PC-3 (cell line): ENCODE measurements around the gene TMEM150A. TPM values are rescaled to one million over a fixed set of nuclear protein-coding genes. Genes with fewer than 3 reads are reported as not detected.

ENCODE experiments used
- ATAC-seq: fragments of 200-7000 bp; cut with Tn5 transposase; 2 replicates; pipeline ENCODE4 v1.9.1; 2020; ENCODE audit warnings: mild to moderate bottlenecking, moderate library complexity
- BruUV-seq: library from RNA; stranded (reverse); fragments of 400-500 nt; replicated peaks from 2 replicates; lab custom pipeline; 2021; lab: Mats Ljungman, UMichigan
- CTCF ChIA-PET: fragments of 300-600 bp; sonication (Branson Sonifier 250); formaldehyde crosslinking; loops from one replicate; lab custom pipeline; 2022; ENCODE audit warnings: antibody characterized with exemption; lab: Charles Lee
- POLR2A ChIA-PET: fragments of 300-600 bp; sonication (Branson Sonifier 250); formaldehyde crosslinking; loops from one replicate; lab custom pipeline; 2022; ENCODE audit warnings: antibody characterized with exemption; ENCODE audit not compliant: unreplicated experiment; lab: Charles Lee
- DNase-seq: peaks from one replicate; pipeline ENCODE4 v3.0.0-alpha.2; 2015
- H2AFZ ChIP-seq: fragments of 300-600 bp; sonication (generic); 2 replicates; pipeline ENCODE4 v1.6.0; 2016; ENCODE audit warnings: antibody characterized with exemption, low read length
- H3F3A ChIP-seq: fragments of 300-600 bp; sonication (generic); one replicate; pipeline ENCODE4 v1.6.0; 2017; ENCODE audit warnings: antibody characterized with exemption, low read length, control low read depth, mild to moderate bottlenecking; ENCODE audit not compliant: unreplicated experiment
- H3K27ac ChIP-seq: fragments of 300-600 bp; sonication (generic); 2 replicates; pipeline ENCODE4 v1.5.1; 2016; ENCODE audit warnings: mild to moderate bottlenecking, low read length
- H3K27me3 ChIP-seq: fragments of 300-600 bp; sonication (generic); 2 replicates; pipeline ENCODE4 v1.6.1; 2016; ENCODE audit warnings: low read length, mixed read lengths
- H3K36me3 ChIP-seq: fragments of 300-600 bp; sonication (generic); 2 replicates; pipeline ENCODE4 v1.6.1; 2016; ENCODE audit warnings: low read depth, mixed run types, low read length, mixed read lengths
- H3K4me1 ChIP-seq: fragments of 300-600 bp; sonication (generic); 2 replicates; pipeline ENCODE4 v1.5.1; 2016; ENCODE audit warnings: low read length; ENCODE audit not compliant: insufficient read depth
- H3K4me2 ChIP-seq: fragments of 300-600 bp; sonication (generic); 2 replicates; pipeline ENCODE4 v1.6.0; 2016; ENCODE audit warnings: low read length
- H3K4me3 ChIP-seq: fragments of 300-600 bp; sonication (generic); 2 replicates; pipeline ENCODE4 v1.5.1; 2016; ENCODE audit warnings: mild to moderate bottlenecking, low read length, mixed read lengths
- H3K79me2 ChIP-seq: fragments of 300-600 bp; sonication (generic); 2 replicates; pipeline ENCODE4 v1.6.1; 2017; ENCODE audit warnings: low read length, mixed read lengths
- H3K9ac ChIP-seq: fragments of 300-600 bp; sonication (generic); 2 replicates; pipeline ENCODE4 v1.6.0; 2016; ENCODE audit warnings: mild to moderate bottlenecking, low read length
- H3K9me2 ChIP-seq: fragments of 300-600 bp; sonication (generic); replicated peaks from 2 replicates; pipeline ENCODE4 v1.6.1; 2016; ENCODE audit warnings: mixed run types, low read length, mixed read lengths
- H3K9me3 ChIP-seq: fragments of 300-600 bp; sonication (generic); 2 replicates; pipeline ENCODE4 v1.6.1; 2016; ENCODE audit warnings: low read length, mixed read lengths
- H4K20me1 ChIP-seq: fragments of 300-600 bp; sonication (generic); 2 replicates; pipeline ENCODE4 v1.6.1; 2016; ENCODE audit warnings: low read length, mixed read lengths
- EZH2 ChIP-seq: fragments of 300-600 bp; sonication (generic); IDR thresholded peaks from one replicate; pipeline ENCODE4 v1.6.1; 2017; ENCODE audit warnings: antibody characterized with exemption, mild to moderate bottlenecking, low read length; ENCODE audit not compliant: unreplicated experiment
- EZH2phosphoT487 ChIP-seq: fragments of 300-600 bp; sonication (generic); IDR thresholded peaks from 2 replicates; pipeline ENCODE4 v1.6.1; 2018; ENCODE audit warnings: mild to moderate bottlenecking, antibody characterized with exemption, low read length, borderline replicate concordance
- intact Hi-C: fragments of 100-400 bp; cut with micrococcal nuclease; formaldehyde crosslinking; loops from 2 replicates; pipeline ENCODE4 v1.9.0; 2023
- total RNA-seq: library from RNA; depleted of rRNA; stranded (reverse); fragments of >200 nt; gene quantifications from 2 replicates; pipeline ENCODE4 v1.2.3, GENCODE V29; 2014
- TF ChIP-seq, protein P1 (sequence below): fragments of 300-600 bp; sonication (generic); conservative IDR thresholded peaks from 2 replicates; pipeline ENCODE4 v1.5.1; 2017; ENCODE audit warnings: antibody characterized with exemption, low read depth, mild to moderate bottlenecking, low read length

The TMEM150A gene
- total RNA-seq, 1 experiment from 2014 or later, result 4.9 TPM

- H2AFZ ChIP-seq, result no peak overlapping the region
- no peak overlapping the region for H3K4me3 ChIP-seq
- ChIA-PET POLR2A (no interaction called here), CTCF (interaction anchor here (0.7 to 0.8 kb wide), 2 partner anchors 11 to 69 kb away, joined by 3 read pairs; no protein-coding TSS in a partner anchor)
- intact Hi-C loops, result loop anchor here (10.0 kb wide), 1 partner anchor 167 kb away; no protein-coding TSS in a partner anchor
- peaks cover 3% of the 10 kb centered on the region for H3F3A ChIP-seq
- TF ChIP-seq EZH2phosphoT487 (no peak), EZH2 (no peak)
- TF ChIP-seq, protein P1, sequence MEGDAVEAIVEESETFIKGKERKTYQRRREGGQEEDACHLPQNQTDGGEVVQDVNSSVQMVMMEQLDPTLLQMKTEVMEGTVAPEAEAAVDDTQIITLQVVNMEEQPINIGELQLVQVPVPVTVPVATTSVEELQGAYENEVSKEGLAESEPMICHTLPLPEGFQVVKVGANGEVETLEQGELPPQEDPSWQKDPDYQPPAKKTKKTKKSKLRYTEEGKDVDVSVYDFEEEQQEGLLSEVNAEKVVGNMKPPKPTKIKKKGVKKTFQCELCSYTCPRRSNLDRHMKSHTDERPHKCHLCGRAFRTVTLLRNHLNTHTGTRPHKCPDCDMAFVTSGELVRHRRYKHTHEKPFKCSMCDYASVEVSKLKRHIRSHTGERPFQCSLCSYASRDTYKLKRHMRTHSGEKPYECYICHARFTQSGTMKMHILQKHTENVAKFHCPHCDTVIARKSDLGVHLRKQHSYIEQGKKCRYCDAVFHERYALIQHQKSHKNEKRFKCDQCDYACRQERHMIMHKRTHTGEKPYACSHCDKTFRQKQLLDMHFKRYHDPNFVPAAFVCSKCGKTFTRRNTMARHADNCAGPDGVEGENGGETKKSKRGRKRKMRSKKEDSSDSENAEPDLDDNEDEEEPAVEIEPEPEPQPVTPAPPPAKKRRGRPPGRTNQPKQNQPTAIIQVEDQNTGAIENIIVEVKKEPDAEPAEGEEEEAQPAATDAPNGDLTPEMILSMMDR, result no peak
- H4K20me1 ChIP-seq, result no peaks in the 10 kb centered on the region; the same call in 1 of the 2 replicates
- BruUV-seq, result no TSS peak
- no peak overlapping the region for H3K9ac ChIP-seq
- no peaks in the 10 kb centered on the region for H3K79me2 ChIP-seq
- no peak for ATAC-seq
- H3K9me2 ChIP-seq, result no peaks in the 10 kb centered on the region
- H3K27ac ChIP-seq, result no peak overlapping the region
- no peak overlapping the region for H3K4me2 ChIP-seq
- no peaks in the 10 kb centered on the region for H3K27me3 ChIP-seq
- peaks cover 69% of the 10 kb centered on the region for H3K36me3 ChIP-seq
- DNase-seq, result no peak
- peaks cover 27% of the 10 kb centered on the region for H3K4me1 ChIP-seq
- no peaks in the 10 kb centered on the region for H3K9me3 ChIP-seq
Measured at GRCh38 chr2:85647823-85648526, 45.5 kb upstream of the TMEM150A start.

GRCh38 chr2:85646166-85646565, 43.7 kb upstream of the TMEM150A start:
- BruUV-seq, result no TSS peak
- no peak overlapping the region for H3K4me3 ChIP-seq
- no peak overlapping the region for H2AFZ ChIP-seq
- H3F3A ChIP-seq, result peaks cover 3% of the 10 kb centered on the region
- H3K9me2 ChIP-seq, result no peaks in the 10 kb centered on the region
- no peak overlapping the region for H3K27ac ChIP-seq
- CTCF ChIA-PET, result no interaction called here
- DNase-seq (no peak), ATAC-seq (no peak)
- no peaks in the 10 kb centered on the region for H3K79me2 ChIP-seq
- TF ChIP-seq, protein P1, result no peak
- TF ChIP-seq EZH2phosphoT487, result no peak
- TF ChIP-seq EZH2, result no peak
- POLR2A ChIA-PET, result no interaction called here
- peaks cover 27% of the 10 kb centered on the region for H3K4me1 ChIP-seq
- H3K36me3 ChIP-seq, result peaks cover 80% of the 10 kb centered on the region
- H3K27me3 ChIP-seq, result no peaks in the 10 kb centered on the region
- no peak overlapping the region for H3K4me2 ChIP-seq
- intact Hi-C loops, result loop anchor here (10.0 kb wide), 1 partner anchor 169 kb away; no protein-coding TSS in a partner anchor
- H3K9me3 ChIP-seq, result no peaks in the 10 kb centered on the region
- no peaks in the 10 kb centered on the region; the same call in 1 of the 2 replicates for H4K20me1 ChIP-seq
- no peak overlapping the region for H3K9ac ChIP-seq

DNA sequence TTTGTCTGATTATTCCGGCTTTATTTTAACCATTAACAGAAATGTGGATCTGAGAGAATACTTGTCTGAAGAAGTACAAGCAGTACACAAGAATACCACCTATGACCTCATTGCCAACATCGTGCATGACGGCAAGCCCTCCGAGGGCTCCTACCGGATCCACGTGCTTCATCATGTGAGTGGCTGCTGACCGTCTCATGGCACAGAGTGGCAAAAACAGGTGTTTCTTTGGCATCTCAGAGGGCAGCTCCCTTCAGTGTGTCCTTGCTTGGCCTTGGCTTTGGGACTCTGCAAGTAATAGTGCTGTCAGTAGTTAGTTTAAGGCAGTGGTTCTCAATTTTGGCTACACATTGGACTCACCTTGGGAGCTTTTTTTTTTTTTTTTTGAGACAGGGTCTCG, 42.4 kb upstream of the TMEM150A start:
- DNase-seq (no peak), ATAC-seq (no peak)
- ChIA-PET CTCF (no interaction called here), POLR2A (no interaction called here)
- BruUV-seq, result no TSS peak
- Histone ChIP-seq H3K27ac (no peak overlapping the region), H3F3A (peaks cover 3% of the 10 kb centered on the region), H3K4me3 (no peak overlapping the region), H3K27me3 (no peaks in the 10 kb centered on the region), H3K9me3 (no peaks in the 10 kb centered on the region), H2AFZ (no peak overlapping the region), H3K4me2 (no peak overlapping the region), H3K4me1 (peaks cover 23% of the 10 kb centered on the region), H3K9ac (no peak overlapping the region), H3K9me2 (no peaks in the 10 kb centered on the region), H3K79me2 (no peaks in the 10 kb centered on the region), H3K36me3 (peaks cover 81% of the 10 kb centered on the region), H4K20me1 (no peaks in the 10 kb centered on the region; the same call in 1 of the 2 replicates)
- TF ChIP-seq, protein P1, result no peak
- no peak for TF ChIP-seq EZH2phosphoT487
- no peak for TF ChIP-seq EZH2
- intact Hi-C loops, result loop anchor here (10.0 kb wide), 1 partner anchor 170 kb away; no protein-coding TSS in a partner anchor
